ENCODE measurements around the gene LDLRAD2.

Gene LDLRAD2

GRCh38 chr1:21865609-21865942, 53.5 kb downstream of the LDLRAD2 start:
- DNase-seq (ENCODE audit: low read depth) = no peak
- H3K4me3 ChIP-seq (replicated peaks; ENCODE audit: low read depth, low read length) = no peak overlapping the region
- TF ChIP-seq CTCF (IDR thresholded peaks at IDR 0.05; ENCODE audit: low read length, missing control alignments) = no peak

GRCh38 chr1:21865943-21866706, 54.1 kb downstream of the LDLRAD2 start:
- no peak for TF ChIP-seq CTCF (IDR thresholded peaks at IDR 0.05; ENCODE audit: low read length, missing control alignments)
- no peak overlapping the region for H3K4me3 ChIP-seq (replicated peaks; ENCODE audit: low read depth, low read length)
- DNase-seq (ENCODE audit: low read depth) = no peak

- TF ChIP-seq CTCF (IDR thresholded peaks at IDR 0.05; ENCODE audit: low read length, missing control alignments) = no peak
- DNase-seq (ENCODE audit: low read depth) = no peak
- H3K4me3 ChIP-seq (replicated peaks; ENCODE audit: low read depth, low read length) = no peak overlapping the region
These were observed 54.6 kb downstream of the LDLRAD2 start for GRCh38 chr1:21866707-21867043.

- DNase-seq (ENCODE audit: low read depth) = no peak
- no peak for TF ChIP-seq CTCF (IDR thresholded peaks at IDR 0.05; ENCODE audit: low read length, missing control alignments)
- no peak overlapping the region for H3K4me3 ChIP-seq (replicated peaks; ENCODE audit: low read depth, low read length)
These were observed 55.5 kb downstream of the LDLRAD2 start for GRCh38 chr1:21867451-21867996.

GRCh38 chr1:21868482-21868881, 56.4 kb downstream of the LDLRAD2 start:
- no peak overlapping the region for H3K4me3 ChIP-seq (replicated peaks; ENCODE audit: low read depth, low read length)
- TF ChIP-seq CTCF (IDR thresholded peaks at IDR 0.05; ENCODE audit: low read length, missing control alignments) = no peak
- no peak for DNase-seq (ENCODE audit: low read depth)

GRCh38 chr1:21868941-21869454, 56.9 kb downstream of the LDLRAD2 start:
- no peak for TF ChIP-seq CTCF (IDR thresholded peaks at IDR 0.05; ENCODE audit: low read length, missing control alignments)
- no peak overlapping the region for H3K4me3 ChIP-seq (replicated peaks; ENCODE audit: low read depth, low read length)
- no peak for DNase-seq (ENCODE audit: low read depth)
